Measurements from ENCODE around the gene ACADSB.

DNA sequence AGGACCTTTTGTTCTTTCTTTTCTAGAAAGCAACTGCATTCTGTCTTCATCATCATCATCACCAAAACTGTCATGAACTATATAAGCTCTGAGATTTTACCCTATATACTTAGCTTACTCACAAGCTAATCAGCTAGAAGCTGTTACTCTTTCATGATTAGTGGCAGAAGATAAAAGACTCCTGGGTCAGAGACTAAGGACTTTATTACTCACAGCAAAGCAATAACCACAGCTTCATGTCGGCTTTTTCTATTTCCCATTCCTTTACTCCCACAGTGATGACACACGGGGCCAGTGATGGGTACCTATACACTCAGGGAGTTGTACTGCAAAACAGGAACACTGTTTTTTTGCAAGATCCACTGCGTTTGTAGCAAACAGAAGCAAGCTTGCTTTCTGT is 46.4 kb upstream of the ACADSB start:
- TF ChIP-seq, protein P1, sequence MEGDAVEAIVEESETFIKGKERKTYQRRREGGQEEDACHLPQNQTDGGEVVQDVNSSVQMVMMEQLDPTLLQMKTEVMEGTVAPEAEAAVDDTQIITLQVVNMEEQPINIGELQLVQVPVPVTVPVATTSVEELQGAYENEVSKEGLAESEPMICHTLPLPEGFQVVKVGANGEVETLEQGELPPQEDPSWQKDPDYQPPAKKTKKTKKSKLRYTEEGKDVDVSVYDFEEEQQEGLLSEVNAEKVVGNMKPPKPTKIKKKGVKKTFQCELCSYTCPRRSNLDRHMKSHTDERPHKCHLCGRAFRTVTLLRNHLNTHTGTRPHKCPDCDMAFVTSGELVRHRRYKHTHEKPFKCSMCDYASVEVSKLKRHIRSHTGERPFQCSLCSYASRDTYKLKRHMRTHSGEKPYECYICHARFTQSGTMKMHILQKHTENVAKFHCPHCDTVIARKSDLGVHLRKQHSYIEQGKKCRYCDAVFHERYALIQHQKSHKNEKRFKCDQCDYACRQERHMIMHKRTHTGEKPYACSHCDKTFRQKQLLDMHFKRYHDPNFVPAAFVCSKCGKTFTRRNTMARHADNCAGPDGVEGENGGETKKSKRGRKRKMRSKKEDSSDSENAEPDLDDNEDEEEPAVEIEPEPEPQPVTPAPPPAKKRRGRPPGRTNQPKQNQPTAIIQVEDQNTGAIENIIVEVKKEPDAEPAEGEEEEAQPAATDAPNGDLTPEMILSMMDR (IDR thresholded peaks at IDR 0.05): no peak
- TF ChIP-seq POLR2A (IDR thresholded peaks at IDR 0.05): no peak
